ENCODE results near the gene SMIM14. TPM values are rescaled to one million over a fixed set of nuclear protein-coding genes. Genes with fewer than 3 reads are reported as not detected.
"Not testable (repeated sequence)": the region's sequence is repeated elsewhere in the genome, so short reads cannot be mapped to it uniquely, and the experiment has no call there.

SMIM14 gene
- total and polyA plus RNA-seq, 12 donors: 5.4 to 15.2 (median 11.6) TPM

DNA sequence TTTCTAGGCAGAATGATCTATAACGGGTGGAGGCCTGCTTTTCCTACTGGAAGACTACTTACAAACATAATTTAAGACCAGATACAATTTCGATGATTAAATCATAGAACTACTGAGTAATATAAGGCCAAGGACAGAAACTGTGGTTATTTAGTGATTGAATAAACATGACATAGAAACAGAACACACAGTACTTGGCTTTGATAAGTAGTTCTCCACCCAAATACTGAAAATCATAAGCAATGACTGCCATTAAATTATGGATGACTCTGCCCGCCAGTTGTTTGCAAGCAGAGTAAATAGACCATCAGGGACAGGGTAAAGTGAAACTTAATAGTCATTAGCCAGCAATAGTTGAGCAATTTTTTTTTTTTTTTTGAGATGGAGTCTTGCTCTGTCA is 17.2 kb upstream of the SMIM14 start:
- DNase-seq (no peak), ATAC-seq (peak in 3 of 8 donors; percentile 46 to 67 (median 56))
- TF ChIP-seq CTCF (IDR thresholded peaks at IDR 0.05): no peak
- Histone ChIP-seq H3K4me3 (no peak overlapping the region), H3K27me3 (no peaks in the 10 kb centered on the region), H3K4me1 (no peaks in the 10 kb centered on the region), H3K36me3 (no peaks in the 10 kb centered on the region), H3K9me3 (no peaks in the 10 kb centered on the region), H3K27ac (no peak overlapping the region)
- 83 to 92% methylated on average over 3 of the region's 3 CpGs for WGBS, 2 donors
- intact Hi-C loops (cut with DNase I): no loop called here

DNA sequence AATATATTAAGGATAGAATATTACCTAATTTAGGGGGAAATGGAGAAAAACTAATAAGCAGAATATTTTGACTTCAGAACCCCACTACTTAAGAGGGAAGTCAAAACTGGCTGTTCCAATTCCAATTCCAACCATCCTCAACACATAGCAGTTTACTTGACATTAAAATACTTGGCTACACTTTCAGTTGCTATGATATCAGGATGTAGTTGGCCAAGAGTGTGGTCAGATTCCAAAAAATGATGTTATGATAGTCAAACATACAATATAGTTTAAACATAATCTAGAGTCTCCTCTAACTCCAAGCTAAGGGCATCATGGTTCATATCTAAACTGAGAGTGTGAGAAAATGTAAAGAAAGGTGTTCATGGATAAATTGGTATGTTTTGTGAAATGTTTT is 16.5 kb upstream of the SMIM14 start:
- intact Hi-C loops (cut with DNase I): no loop called here
- no peak overlapping the region for H3K27ac ChIP-seq
- no peak for DNase-seq

GRCh38 chr4:39651586-39651985 is 12.9 kb upstream of the SMIM14 start:
- H3K36me3 ChIP-seq; DNase-seq; H3K4me3 ChIP-seq; ATAC-seq; H3K9me3 ChIP-seq; H3K27ac ChIP-seq; H3K27me3 ChIP-seq; intact Hi-C loops (cut with DNase I); H3K4me1 ChIP-seq: not testable (repeated sequence)
- 93 to 96% methylated on average over 4 of the region's 4 CpGs for WGBS, 2 donors

More for the DNA sequence above, 16.5 kb upstream of the SMIM14 start:
- H3K4me3 ChIP-seq: no peak overlapping the region
- no peak for ATAC-seq
- TF ChIP-seq CTCF (IDR thresholded peaks at IDR 0.05): no peak
- no peaks in the 10 kb centered on the region for H3K36me3 ChIP-seq
- no peaks in the 10 kb centered on the region for H3K4me1 ChIP-seq
- H3K27me3 ChIP-seq: no peaks in the 10 kb centered on the region
- H3K9me3 ChIP-seq: no peaks in the 10 kb centered on the region

DNA sequence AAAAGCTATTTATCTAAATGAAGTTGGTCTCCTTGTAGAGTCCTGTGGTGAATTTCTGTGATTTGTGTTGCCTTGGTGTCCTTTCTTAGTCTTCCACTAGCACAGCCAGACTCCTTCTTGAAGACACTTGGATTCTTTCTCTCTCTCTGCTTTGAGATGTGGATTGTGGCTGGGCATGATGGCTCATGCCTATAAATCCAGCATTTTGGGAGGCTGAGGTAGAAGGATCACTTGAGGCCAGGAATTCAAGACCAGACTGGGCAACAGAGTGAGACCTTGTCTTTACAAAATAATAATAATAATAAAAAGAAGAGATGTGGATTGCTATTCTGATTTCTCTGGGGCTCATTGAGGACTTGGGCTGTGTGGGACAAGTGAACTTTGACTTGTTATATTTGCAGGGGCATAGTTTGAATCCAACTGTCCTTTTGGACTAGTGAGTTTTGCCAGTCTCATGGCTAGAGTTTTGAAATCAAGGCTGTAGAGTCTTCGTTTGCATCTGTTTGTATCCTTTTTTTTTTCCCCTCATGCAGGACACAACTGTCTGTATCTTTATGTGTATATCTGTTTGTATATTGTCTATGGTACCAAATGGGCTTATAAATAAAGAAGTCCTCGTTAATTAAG is 11.1 kb upstream of the SMIM14 start:
- peaks cover 0 to 6% (median 0%) of the 10 kb centered on the region in 9 donors for H3K36me3 ChIP-seq
- H3K4me3 ChIP-seq: no peak overlapping the region
- ATAC-seq (no peak), DNase-seq (no peak)
- H3K27ac ChIP-seq: no peak overlapping the region
- no peaks in the 10 kb centered on the region for H3K4me1 ChIP-seq
- H3K9me3 ChIP-seq: no peaks in the 10 kb centered on the region
- no peak for TF ChIP-seq CTCF (IDR thresholded peaks at IDR 0.05)
- intact Hi-C loops (cut with DNase I): loop anchor here in 1 of 10 donors (10.0 kb wide), 1 partner anchor 185 kb away; no protein-coding TSS in a partner anchor
- WGBS, 2 donors: 78 to 79% methylated on average over 2 of the region's 2 CpGs
- no peaks in the 10 kb centered on the region for H3K27me3 ChIP-seq

- intact Hi-C loops (cut with DNase I): loop anchor here in 1 of 10 donors (10.0 kb wide), 1 partner anchor 184 kb away; no protein-coding TSS in a partner anchor
- WGBS, 2 donors: 92 to 93% methylated on average over 6 of the region's 6 CpGs
- TF ChIP-seq CTCF (IDR thresholded peaks at IDR 0.05): no peak
- H3K36me3 ChIP-seq: peaks cover 0 to 6% (median 0%) of the 10 kb centered on the region in 9 donors
- H3K27ac ChIP-seq: no peak overlapping the region
- H3K27me3 ChIP-seq: no peaks in the 10 kb centered on the region
- H3K9me3 ChIP-seq: no peaks in the 10 kb centered on the region
- no peaks in the 10 kb centered on the region for H3K4me1 ChIP-seq
- DNase-seq (no peak), ATAC-seq (no peak)
- no peak overlapping the region for H3K4me3 ChIP-seq
These were observed 10.3 kb upstream of the SMIM14 start for GRCh38 chr4:39648827-39649558.

All from heart right ventricle (tissue), 16 donors.